Body of pancreas (tissue), 4 donors: Measurements from ENCODE around the gene NECTIN1. TPM values are rescaled to one million over a fixed set of nuclear protein-coding genes. Genes with fewer than 3 reads are reported as not detected.

Experiments
- ATAC-seq: fragments of 150-250 bp; one replicate; pipeline ENCODE4 v1.9.1; 2016
- DNase-seq, 4 donors: peaks; one replicate each; pipeline ENCODE4 v3.0.0-alpha.2; 2019
- H3K27ac ChIP-seq, 4 donors: fragments of 200-600 bp; sonication (generic); 1 replicate in 3 of 4; 2 replicates in 1 of 4; pipeline versions ENCODE4 v1.5.1 to v1.6.1; 2016 to 2019; ENCODE audit warnings: mild to moderate bottlenecking in 1 of 4, mixed read lengths in 1 of 4, moderate library complexity in 1 of 4
- H3K27me3 ChIP-seq, 2 donors: fragments of 200-600 bp; sonication (generic); one replicate each; pipeline ENCODE4 v1.6.0; 2016; ENCODE audit warnings: mild to moderate bottlenecking in 1 of 2
- H3K36me3 ChIP-seq, 2 donors: fragments of 200-600 bp; sonication (generic); replicated peaks in 1 of 2; 2 replicates each; pipeline ENCODE4 v1.5.1; 2016; ENCODE audit warnings: low read depth in 2 of 2; ENCODE audit not compliant: insufficient read depth in 1 of 2
- H3K4me1 ChIP-seq: fragments of 200-600 bp; sonication (generic); one replicate; pipeline ENCODE4 v1.6.0; 2016
- H3K4me3 ChIP-seq, 2 donors: fragments of 200-600 bp; sonication (generic); 1 replicate in 1 of 2; 2 replicates in 1 of 2; pipeline ENCODE4 v1.5.1; 2016 to 2019
- H3K9me3 ChIP-seq, 3 donors: fragments of 200-600 bp; sonication (generic); 1 replicate in 2 of 3; 2 replicates in 1 of 3; pipeline ENCODE4 v1.5.1; 2016
- POLR2A ChIP-seq, 3 donors: fragments of 450-650 bp; IDR thresholded peaks; one replicate each; pipeline ENCODE4 v1.6.1; 2016; ENCODE audit warnings: antibody characterized with exemption in 3 of 3, mild to moderate bottlenecking in 2 of 3
- WGBS, 2 donors: methylation state at CpG; one replicate each; pipeline ENCODE4 v1.1.5; 2017; 5-methylcytosine and 5-hydroxymethylcytosine counted together
- intact Hi-C: fragments of 100-400 bp; cut with DNase I; formaldehyde crosslinking; loops from one replicate; pipeline ENCODE4 v1.15.1; 2023
- total RNA-seq, 2 donors: library from RNA; depleted of rRNA; stranded (reverse); fragments of >200 nt; gene quantifications; one replicate each; pipeline ENCODE4 v1.1.0, GENCODE V29; 2016
- TF ChIP-seq, protein P1 (sequence below), 7 experiments: fragments of 450-650 bp in 4 of 7; fragments of 200-600 bp in 3 of 7; sonication (generic) in 3 of 7; IDR thresholded peaks; one replicate each; pipeline ENCODE4 v1.5.1; 2016 to 2019; ENCODE audit warnings: antibody characterized with exemption in 7 of 7

The NECTIN1 gene
- total RNA-seq, 2 donors from 2014 or later, result 7.3 to 31.6 TPM

DNA sequence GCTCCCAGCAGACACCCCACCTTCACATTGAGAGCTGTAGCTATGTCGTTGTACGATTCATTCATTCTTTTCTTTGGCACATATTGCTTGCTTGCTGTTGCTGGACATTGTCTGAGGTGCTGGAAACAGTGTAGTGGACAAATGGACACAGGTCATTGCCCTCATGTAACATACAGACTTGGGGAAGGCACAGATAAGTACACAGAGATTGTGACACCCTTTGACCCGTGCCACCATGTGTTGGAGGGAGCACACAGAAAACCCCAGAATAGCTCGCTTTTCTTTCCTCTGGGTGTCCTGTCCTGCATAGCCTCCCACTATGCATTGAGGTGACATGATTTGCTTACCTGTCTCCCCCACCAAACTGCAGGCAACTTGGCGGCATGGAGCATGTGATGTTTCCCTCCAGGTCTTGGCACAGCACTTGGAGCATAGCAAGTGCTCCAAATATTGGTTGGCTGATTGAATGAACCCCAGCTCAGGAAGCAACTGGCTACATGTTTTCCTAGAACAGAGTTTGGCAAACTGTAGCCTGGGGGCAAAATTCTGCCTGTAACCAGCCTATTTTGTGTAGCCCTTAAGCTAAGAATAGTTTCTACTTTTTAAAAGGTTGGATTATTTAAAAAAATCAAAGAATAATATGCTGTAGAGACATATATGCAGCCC is 30.9 kb upstream of the NECTIN1 start:
- 90 to 95% methylated on average over 4 to 5 of the region's 5 CpGs for WGBS, 2 donors
- H3K27ac ChIP-seq, result no peak overlapping the region
- TF ChIP-seq, protein P1, sequence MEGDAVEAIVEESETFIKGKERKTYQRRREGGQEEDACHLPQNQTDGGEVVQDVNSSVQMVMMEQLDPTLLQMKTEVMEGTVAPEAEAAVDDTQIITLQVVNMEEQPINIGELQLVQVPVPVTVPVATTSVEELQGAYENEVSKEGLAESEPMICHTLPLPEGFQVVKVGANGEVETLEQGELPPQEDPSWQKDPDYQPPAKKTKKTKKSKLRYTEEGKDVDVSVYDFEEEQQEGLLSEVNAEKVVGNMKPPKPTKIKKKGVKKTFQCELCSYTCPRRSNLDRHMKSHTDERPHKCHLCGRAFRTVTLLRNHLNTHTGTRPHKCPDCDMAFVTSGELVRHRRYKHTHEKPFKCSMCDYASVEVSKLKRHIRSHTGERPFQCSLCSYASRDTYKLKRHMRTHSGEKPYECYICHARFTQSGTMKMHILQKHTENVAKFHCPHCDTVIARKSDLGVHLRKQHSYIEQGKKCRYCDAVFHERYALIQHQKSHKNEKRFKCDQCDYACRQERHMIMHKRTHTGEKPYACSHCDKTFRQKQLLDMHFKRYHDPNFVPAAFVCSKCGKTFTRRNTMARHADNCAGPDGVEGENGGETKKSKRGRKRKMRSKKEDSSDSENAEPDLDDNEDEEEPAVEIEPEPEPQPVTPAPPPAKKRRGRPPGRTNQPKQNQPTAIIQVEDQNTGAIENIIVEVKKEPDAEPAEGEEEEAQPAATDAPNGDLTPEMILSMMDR (IDR thresholded peaks at IDR 0.05), result no peak
- intact Hi-C loops, result no loop called here
- H3K4me3 ChIP-seq, result no peak overlapping the region
- no peaks in the 10 kb centered on the region for H3K9me3 ChIP-seq
- no peak for ATAC-seq
- no peak for DNase-seq
- H3K27me3 ChIP-seq, result no peaks in the 10 kb centered on the region
- H3K4me1 ChIP-seq, result peaks cover 12% of the 10 kb centered on the region
- no peaks in the 10 kb centered on the region for H3K36me3 ChIP-seq

DNA sequence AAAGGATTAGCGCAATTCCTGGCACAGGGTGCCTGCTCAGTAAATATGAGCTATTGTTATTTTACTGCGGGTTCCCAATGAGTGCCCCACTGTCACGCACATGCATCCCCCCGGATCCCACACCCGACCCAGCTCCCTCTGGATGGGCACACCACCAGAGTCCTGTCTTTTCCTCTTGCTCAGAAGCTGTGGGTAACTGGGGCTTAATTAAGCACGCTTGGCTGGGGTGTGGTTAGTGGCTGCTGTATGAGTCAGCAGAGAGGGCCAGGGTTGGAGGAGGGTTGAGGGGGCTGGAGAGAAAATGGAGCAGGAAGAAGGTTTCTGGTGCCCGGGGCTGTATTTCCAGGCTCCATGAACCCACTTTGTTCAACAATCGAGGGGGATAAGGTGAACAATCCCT is 30.3 kb upstream of the NECTIN1 start:
- WGBS, 2 donors, result 59 to 86% methylated on average over 8 of the region's 8 CpGs
- no peak overlapping the region for H3K27ac ChIP-seq
- no peak overlapping the region for H3K4me3 ChIP-seq
- peaks cover 12% of the 10 kb centered on the region for H3K4me1 ChIP-seq
- H3K9me3 ChIP-seq, result no peaks in the 10 kb centered on the region
- TF ChIP-seq, protein P1 (IDR thresholded peaks at IDR 0.05), result no peak
- no peak for TF ChIP-seq POLR2A (IDR thresholded peaks at IDR 0.05)
- H3K36me3 ChIP-seq, result no peaks in the 10 kb centered on the region
- ATAC-seq (no peak), DNase-seq (no peak)
- intact Hi-C loops, result no loop called here
- H3K27me3 ChIP-seq, result no peaks in the 10 kb centered on the region

DNA sequence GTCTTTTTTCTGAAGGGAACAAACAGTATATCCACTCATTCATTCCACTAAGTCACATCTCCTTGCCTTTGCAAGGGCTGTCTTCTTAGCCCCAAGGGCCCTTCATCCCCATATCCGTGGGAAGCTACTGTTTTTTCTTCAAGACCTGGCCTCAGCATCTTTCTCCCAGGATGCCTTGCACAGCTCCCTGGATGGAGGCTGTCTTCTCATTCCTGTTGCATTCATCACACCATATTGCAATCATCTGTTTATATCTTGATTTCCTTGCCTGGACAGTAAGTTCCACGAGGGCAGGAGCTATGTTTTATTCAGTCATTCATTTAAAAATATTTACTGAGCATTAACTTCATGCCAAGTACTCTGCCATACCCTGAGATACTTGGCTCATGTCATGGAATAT is 29.3 kb upstream of the NECTIN1 start:
- peaks cover 13% of the 10 kb centered on the region for H3K4me1 ChIP-seq
- H3K27ac ChIP-seq, result no peak overlapping the region
- intact Hi-C loops, result no loop called here
- no peaks in the 10 kb centered on the region for H3K27me3 ChIP-seq
- no peaks in the 10 kb centered on the region for H3K36me3 ChIP-seq
- DNase-seq (no peak), ATAC-seq (no peak)
- 41 to 47% methylated on average over 2 of the region's 2 CpGs for WGBS, 2 donors
- no peaks in the 10 kb centered on the region for H3K9me3 ChIP-seq
- no peak overlapping the region for H3K4me3 ChIP-seq
- TF ChIP-seq POLR2A (IDR thresholded peaks at IDR 0.05), result no peak
- TF ChIP-seq, protein P1 (IDR thresholded peaks at IDR 0.05), result no peak

DNA sequence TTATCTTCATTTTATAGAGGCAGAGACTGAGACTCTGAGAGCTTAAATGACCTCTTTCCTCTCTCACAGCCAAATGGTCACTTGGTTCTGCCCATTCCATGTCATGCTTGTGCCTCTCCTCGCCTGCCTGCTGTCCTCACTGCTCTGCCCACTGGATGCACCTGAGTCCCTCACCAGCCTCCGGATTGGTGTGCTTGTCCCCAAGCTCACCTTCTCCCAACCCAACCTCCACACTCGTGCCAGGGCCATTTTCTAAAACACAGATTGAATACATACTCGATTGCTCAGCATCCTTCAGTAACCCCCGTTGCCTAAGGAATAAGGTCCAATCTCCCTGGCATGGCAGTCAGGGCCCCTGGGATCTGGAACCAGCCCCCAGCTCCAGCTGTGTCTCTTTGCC is 28.4 kb upstream of the NECTIN1 start:
- H3K4me1 ChIP-seq, result peaks cover 17% of the 10 kb centered on the region
- H3K27ac ChIP-seq, result no peak overlapping the region
- no peaks in the 10 kb centered on the region for H3K9me3 ChIP-seq
- H3K36me3 ChIP-seq, result no peaks in the 10 kb centered on the region
- TF ChIP-seq POLR2A (IDR thresholded peaks at IDR 0.05), result no peak
- TF ChIP-seq, protein P1 (IDR thresholded peaks at IDR 0.05), result no peak
- ATAC-seq (no peak), DNase-seq (no peak)
- WGBS, 2 donors, result 78 to 79% methylated on average over 5 of the region's 5 CpGs
- intact Hi-C loops, result no loop called here
- H3K4me3 ChIP-seq, result no peak overlapping the region
- no peaks in the 10 kb centered on the region for H3K27me3 ChIP-seq

DNA sequence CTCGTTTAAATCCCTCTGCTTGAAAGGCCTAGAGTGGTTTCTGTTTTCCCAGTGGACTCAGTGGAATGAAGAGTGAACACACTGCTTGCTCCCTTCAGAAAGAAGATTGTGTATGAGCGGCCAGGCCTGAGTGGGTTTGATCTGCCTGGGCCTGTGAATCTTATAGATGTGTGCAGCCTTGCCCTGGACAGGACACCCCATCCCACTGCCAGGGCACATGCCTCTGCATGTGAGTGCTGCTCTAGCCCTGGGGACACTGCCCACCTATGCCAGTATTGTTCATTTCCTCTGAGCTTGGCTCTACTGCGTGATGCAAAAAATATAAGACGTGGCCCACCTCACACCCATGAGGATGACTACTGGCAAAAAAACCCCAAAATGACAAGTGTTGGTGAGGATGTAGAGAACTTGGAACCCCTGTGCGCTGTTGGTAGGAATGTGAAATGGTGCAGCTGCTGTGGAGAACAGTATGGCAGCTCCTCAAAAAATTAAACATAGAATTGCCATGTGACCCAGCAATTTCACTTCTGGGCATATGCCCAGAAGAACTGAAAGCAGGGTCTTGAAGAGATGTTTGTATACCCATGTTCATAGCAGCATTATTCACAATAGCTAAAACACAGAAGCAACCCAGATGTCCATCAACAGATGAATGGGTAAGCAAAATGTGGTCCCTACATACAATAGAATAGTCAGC is 27.3 kb upstream of the NECTIN1 start:
- TF ChIP-seq, protein P1 (IDR thresholded peaks at IDR 0.05), result no peak
- no peak for TF ChIP-seq POLR2A (IDR thresholded peaks at IDR 0.05)
- ATAC-seq (no peak), DNase-seq (no peak)
- Histone ChIP-seq H3K9me3 (no peaks in the 10 kb centered on the region), H3K4me3 (no peak overlapping the region), H3K27me3 (no peaks in the 10 kb centered on the region), H3K36me3 (no peaks in the 10 kb centered on the region), H3K27ac (no peak overlapping the region), H3K4me1 (peaks cover 24% of the 10 kb centered on the region)
- intact Hi-C loops, result no loop called here
- WGBS, 2 donors, result 77 to 89% methylated on average over 5 of the region's 5 CpGs
